ENCODE data around the gene AJAP1. TPM values are rescaled to one million over a fixed set of nuclear protein-coding genes. Genes with fewer than 3 reads are reported as not detected.

Gene AJAP1
- total and polyA plus RNA-seq, 2 of the 13 experiments (the other 11 are each of a cell fraction or from before 2014, with no cell fraction given), result not detected

- POLR2A ChIA-PET, result no interaction called here
- WGBS (ENCODE audit: low lambda C conversion rate), result 27% methylated on average over 7 of the region's 12 CpGs
Measured at GRCh38 chr1:4730078-4730477, 75.7 kb downstream of the AJAP1 start.

More at GRCh38 chr1:4730078-4730477, 75.7 kb downstream of the AJAP1 start:
- Histone ChIP-seq H2AFZ (ENCODE audit: low read length) (no peak overlapping the region), H3K4me3 (replicated peaks in 1 of 3; ENCODE audit: insufficient read depth in 1 of 3, low read depth in 2 of 3, low read length in 3 of 3) (no peak overlapping the region), H3K4me1 (ENCODE audit: insufficient read depth, low read length) (no peaks in the 10 kb centered on the region), H3K27ac (ENCODE audit: extremely low read length, insufficient read depth, low read length) (no peak overlapping the region), H3K4me2 (ENCODE audit: low read depth, low read length) (no peak overlapping the region), H4K20me1 (ENCODE audit: insufficient read depth, low read length) (no peaks in the 10 kb centered on the region), H3K36me3 (replicated peaks in 1 of 2; ENCODE audit: control insufficient read depth in 1 of 2, insufficient read depth in 2 of 2, low read length in 2 of 2) (no peaks in the 10 kb centered on the region), H3K9ac (ENCODE audit: insufficient read depth, low read depth, low read length) (no peak overlapping the region), H3K9me3 (ENCODE audit: low read length) (no peaks in the 10 kb centered on the region), H3K27me3 (ENCODE audit: control insufficient read depth in 1 of 2, insufficient read depth in 2 of 2, low read length in 2 of 2) (peaks cover 0 to 2% of the 10 kb centered on the region in 2 experiments; a peak in 2 of 5 replicates), H3K79me2 (ENCODE audit: insufficient read depth, low read length) (no peaks in the 10 kb centered on the region)
- CTCF ChIA-PET (ENCODE audit: low intra/inter-chr PET ratio, low total read pairs), result no interaction called here
- no TSS peak for BruUV-seq (replicated peaks)
- no peak for TF ChIP-seq MTA1 (CRISPR knock-in tag; IDR thresholded peaks at IDR 0.05; ENCODE audit: borderline replicate concordance)
- TF ChIP-seq SMARCE1 (IDR thresholded peaks at IDR 0.05; ENCODE audit: borderline replicate concordance), result no peak
- TF ChIP-seq, protein P1, sequence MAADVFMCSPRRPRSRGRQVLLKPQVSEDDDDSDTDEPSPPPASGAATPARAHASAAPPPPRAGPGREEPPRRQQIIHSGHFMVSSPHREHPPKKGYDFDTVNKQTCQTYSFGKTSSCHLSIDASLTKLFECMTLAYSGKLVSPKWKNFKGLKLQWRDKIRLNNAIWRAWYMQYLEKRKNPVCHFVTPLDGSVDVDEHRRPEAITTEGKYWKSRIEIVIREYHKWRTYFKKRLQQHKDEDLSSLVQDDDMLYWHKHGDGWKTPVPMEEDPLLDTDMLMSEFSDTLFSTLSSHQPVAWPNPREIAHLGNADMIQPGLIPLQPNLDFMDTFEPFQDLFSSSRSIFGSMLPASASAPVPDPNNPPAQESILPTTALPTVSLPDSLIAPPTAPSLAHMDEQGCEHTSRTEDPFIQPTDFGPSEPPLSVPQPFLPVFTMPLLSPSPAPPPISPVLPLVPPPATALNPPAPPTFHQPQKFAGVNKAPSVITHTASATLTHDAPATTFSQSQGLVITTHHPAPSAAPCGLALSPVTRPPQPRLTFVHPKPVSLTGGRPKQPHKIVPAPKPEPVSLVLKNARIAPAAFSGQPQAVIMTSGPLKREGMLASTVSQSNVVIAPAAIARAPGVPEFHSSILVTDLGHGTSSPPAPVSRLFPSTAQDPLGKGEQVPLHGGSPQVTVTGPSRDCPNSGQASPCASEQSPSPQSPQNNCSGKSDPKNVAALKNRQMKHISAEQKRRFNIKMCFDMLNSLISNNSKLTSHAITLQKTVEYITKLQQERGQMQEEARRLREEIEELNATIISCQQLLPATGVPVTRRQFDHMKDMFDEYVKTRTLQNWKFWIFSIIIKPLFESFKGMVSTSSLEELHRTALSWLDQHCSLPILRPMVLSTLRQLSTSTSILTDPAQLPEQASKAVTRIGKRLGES (CRISPR knock-in tag; IDR thresholded peaks at IDR 0.05; ENCODE audit: borderline replicate concordance), result no peak
- no peak for TF ChIP-seq MBNL3 (CRISPR knock-in tag; conservative IDR thresholded peaks at IDR 0.05)
- no peak for TF ChIP-seq NFAT5 (CRISPR knock-in tag; IDR thresholded peaks at IDR 0.05)
- no peak for TF ChIP-seq SRSF9 (IDR thresholded peaks at IDR 0.05; ENCODE audit: borderline replicate concordance, insufficient read depth, low read depth, low read length, poor library complexity, severe bottlenecking)
- TF ChIP-seq, protein P2, sequence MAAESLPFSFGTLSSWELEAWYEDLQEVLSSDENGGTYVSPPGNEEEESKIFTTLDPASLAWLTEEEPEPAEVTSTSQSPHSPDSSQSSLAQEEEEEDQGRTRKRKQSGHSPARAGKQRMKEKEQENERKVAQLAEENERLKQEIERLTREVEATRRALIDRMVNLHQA (CRISPR knock-in tag; IDR thresholded peaks at IDR 0.05), result no peak
- no peak for TF ChIP-seq ZBTB8A (CRISPR knock-in tag; IDR thresholded peaks at IDR 0.05; ENCODE audit: borderline replicate concordance, low read depth)
- TF ChIP-seq CBFB (CRISPR knock-in tag; IDR thresholded peaks at IDR 0.05), result no peak
- TF ChIP-seq CAMTA2 (CRISPR knock-in tag; IDR thresholded peaks at IDR 0.05; ENCODE audit: borderline replicate concordance), result no peak
- no peak for TF ChIP-seq ZNF367 (CRISPR knock-in tag; IDR thresholded peaks at IDR 0.05; ENCODE audit: borderline replicate concordance)
- TF ChIP-seq EP300 (IDR thresholded peaks at IDR 0.05; ENCODE audit: low read depth in 2 of 2, low read length in 2 of 2), result no peak
- no peak for TF ChIP-seq EP300 (CRISPR knock-in tag; IDR thresholded peaks at IDR 0.05; ENCODE audit: borderline replicate concordance)
- no peak for TF ChIP-seq JUND (CRISPR knock-in tag; IDR thresholded peaks at IDR 0.05)
- TF ChIP-seq RAD21 (CRISPR knock-in tag; IDR thresholded peaks at IDR 0.05), result no peak
- in situ Hi-C loops (cut with HindIII; ENCODE audit: extremely low pct_ligation_motif_present, low pct_unique_long_range_greater_than_20kb) (no loop called here), intact Hi-C loops (cut with micrococcal nuclease; ENCODE audit: unreplicated experiment) (no loop called here)
- DNase-seq (ENCODE audit: low spot score) (no peak), ATAC-seq (no peak), FAIRE-seq (no peak)
